RWPE2 (cell line): ENCODE data around the gene SLC5A10.
"Not testable (repeated sequence)": the region's sequence is repeated elsewhere in the genome, so short reads cannot be mapped to it uniquely, and the experiment has no call there.

Experiments
- ATAC-seq: fragments of 200-7000 bp; cut with Tn5 transposase; 3 replicates; pipeline ENCODE4 v1.9.1; 2021; ENCODE audit warnings: low read depth
- DNase-seq: peaks from one replicate; pipeline ENCODE4 v3.0.0-alpha.2; 2020; ENCODE audit warnings: low spot score
- H3K27ac ChIP-seq: fragments of 450-650 bp; 2 replicates; pipeline ENCODE4 v1.5.1; 2017; ENCODE audit warnings: mild to moderate bottlenecking; ENCODE audit not compliant: poor library complexity, severe bottlenecking
- H3K27me3 ChIP-seq: fragments of 250-450 bp; sonication (Bioruptor Pico); 2 replicates; pipeline ENCODE4 v1.5.1; 2021; ENCODE audit warnings: mild to moderate bottlenecking, moderate library complexity; ENCODE audit not compliant: insufficient read depth, poor library complexity, severe bottlenecking
- H3K36me3 ChIP-seq: fragments of 250-450 bp; sonication (Bioruptor Pico); 2 replicates; pipeline ENCODE4 v1.5.1; 2020; ENCODE audit warnings: low read depth, mild to moderate bottlenecking, moderate library complexity
- H3K4me1 ChIP-seq: fragments of 250-450 bp; sonication (Bioruptor Pico); 2 replicates; pipeline ENCODE4 v1.5.1; 2021; ENCODE audit warnings: mild to moderate bottlenecking, moderate library complexity; ENCODE audit not compliant: insufficient read depth, poor library complexity, severe bottlenecking
- H3K4me3 ChIP-seq: fragments of 250-450 bp; sonication (Bioruptor Pico); 2 replicates; pipeline ENCODE4 v1.5.1; 2021; ENCODE audit warnings: mild to moderate bottlenecking, moderate library complexity; ENCODE audit not compliant: severe bottlenecking
- H3K9me3 ChIP-seq: fragments of 250-450 bp; sonication (Bioruptor Pico); 2 replicates; pipeline ENCODE4 v1.5.1; 2021; ENCODE audit warnings: mild to moderate bottlenecking, moderate library complexity; ENCODE audit not compliant: severe bottlenecking
- CTCF ChIP-seq: fragments of 450-650 bp; IDR thresholded peaks from one replicate; pipeline ENCODE4 v1.5.1; 2017; ENCODE audit warnings: mild to moderate bottlenecking, moderate library complexity; ENCODE audit not compliant: poor library complexity, severe bottlenecking

Gene SLC5A10

DNA sequence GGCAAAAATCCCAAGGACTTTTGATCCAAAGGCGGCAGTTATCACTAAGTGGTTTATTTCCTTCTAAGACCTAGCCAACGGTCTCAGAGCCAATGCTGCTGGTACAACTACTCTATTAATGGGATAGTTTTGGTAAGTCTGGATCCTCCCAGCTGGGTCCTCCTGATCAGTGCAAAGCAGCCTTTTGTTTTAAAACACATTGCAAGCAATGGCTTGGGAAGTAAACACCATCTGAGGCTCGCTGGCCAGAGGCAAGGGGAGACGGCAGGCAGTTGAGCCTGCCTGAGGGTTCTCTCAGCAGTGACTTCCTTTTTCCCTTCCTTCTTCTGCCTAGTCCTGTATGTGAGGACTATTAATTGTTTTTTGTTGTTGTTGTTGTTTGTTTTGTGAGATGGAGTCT is 1.6 kb upstream of the SLC5A10 start:
- no peak for ATAC-seq
- no peaks in the 10 kb centered on the region for H3K4me1 ChIP-seq
- TF ChIP-seq CTCF = no peak
- no peak overlapping the region for H3K27ac ChIP-seq
- no peaks in the 10 kb centered on the region for H3K27me3 ChIP-seq
- no peak overlapping the region for H3K4me3 ChIP-seq
- no peaks in the 10 kb centered on the region for H3K36me3 ChIP-seq
- DNase-seq = no peak
- no peaks in the 10 kb centered on the region for H3K9me3 ChIP-seq

DNA sequence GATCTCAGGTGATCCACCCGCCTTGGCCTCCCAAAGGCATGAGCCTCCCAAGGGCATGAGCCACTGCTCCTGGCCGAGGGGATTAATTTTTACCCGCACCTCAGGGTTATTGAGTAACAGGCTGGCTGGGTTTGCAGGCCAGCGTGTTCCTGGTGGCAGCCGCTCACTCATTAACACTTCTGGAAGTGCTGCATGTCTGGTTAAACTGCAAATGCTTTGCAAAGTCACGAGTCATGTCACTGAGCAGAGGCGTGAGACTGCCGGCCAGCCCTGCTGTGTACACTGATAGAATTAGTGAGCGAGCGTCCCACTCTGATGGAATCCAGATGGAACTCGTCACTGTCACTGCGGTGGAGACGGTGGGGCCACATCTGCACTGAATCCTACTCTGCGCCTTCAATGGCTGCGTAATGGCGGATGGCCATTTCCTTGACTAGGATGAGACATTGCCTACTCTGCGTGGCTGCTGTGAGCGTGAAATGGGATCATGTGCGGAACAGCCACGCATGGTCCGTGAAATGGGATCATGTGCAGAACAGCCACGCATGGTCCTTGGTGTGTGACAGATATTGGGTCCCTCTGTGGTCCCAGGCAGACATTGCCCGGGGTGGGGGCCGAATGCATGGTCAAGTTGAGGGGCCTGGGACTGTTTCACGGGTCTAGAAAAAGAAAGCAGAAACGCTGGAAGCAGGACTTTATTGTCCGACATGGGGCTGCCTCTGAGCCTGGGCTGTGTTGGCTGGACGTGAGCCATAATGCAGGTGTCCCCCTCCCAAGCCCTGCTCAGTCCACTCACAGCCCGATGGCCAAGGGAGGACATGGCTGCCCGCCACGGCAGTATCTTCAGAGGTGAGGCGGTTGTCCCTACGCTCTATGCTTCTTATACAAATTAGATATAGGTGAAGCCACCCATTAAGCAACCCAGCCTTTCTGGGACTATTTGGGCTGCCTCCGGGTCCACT is 740 bp upstream of the SLC5A10 start:
- no peak for ATAC-seq
- no peak for DNase-seq

GRCh38 chr17:18953231-18953728 is 1.3 kb downstream of the SLC5A10 start:
- H3K27ac ChIP-seq = no peak overlapping the region
- H3K4me1 ChIP-seq = no peaks in the 10 kb centered on the region
- no peak for TF ChIP-seq CTCF
- DNase-seq = no peak
- H3K27me3 ChIP-seq = no peaks in the 10 kb centered on the region
- no peak overlapping the region for H3K4me3 ChIP-seq
- H3K36me3 ChIP-seq = no peaks in the 10 kb centered on the region
- H3K9me3 ChIP-seq = no peaks in the 10 kb centered on the region
- ATAC-seq = no peak

More for the DNA sequence above, 740 bp upstream of the SLC5A10 start:
- Histone ChIP-seq H3K27ac (no peak overlapping the region), H3K36me3 (no peaks in the 10 kb centered on the region), H3K27me3 (no peaks in the 10 kb centered on the region), H3K4me1 (no peaks in the 10 kb centered on the region), H3K4me3 (no peak overlapping the region), H3K9me3 (no peaks in the 10 kb centered on the region)
- TF ChIP-seq CTCF = no peak

DNA sequence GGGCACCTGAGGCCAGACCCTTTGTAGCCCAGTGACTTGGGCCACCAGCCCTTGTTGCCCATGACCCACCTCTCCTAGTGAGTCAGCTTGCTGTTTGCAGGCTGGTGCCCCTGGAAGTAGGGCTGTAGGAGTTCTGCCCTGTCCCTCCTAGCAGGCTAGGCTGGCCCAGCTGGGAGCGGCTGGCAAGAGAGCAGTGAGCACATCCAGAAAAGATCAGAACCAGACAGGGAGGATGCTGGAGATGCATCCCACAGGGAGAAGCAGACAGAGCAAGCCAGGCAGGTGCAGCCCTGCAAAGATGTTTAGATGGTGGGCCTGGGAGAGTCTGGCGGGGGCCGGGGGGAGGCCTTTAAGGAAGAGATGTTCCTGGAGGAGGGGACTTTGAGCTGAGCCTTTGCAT is 2.4 kb downstream of the SLC5A10 start:
- no peak for DNase-seq
- no peak for TF ChIP-seq CTCF
- Histone ChIP-seq H3K27me3 (no peaks in the 10 kb centered on the region), H3K9me3 (no peaks in the 10 kb centered on the region), H3K27ac (no peak overlapping the region), H3K4me3 (no peak overlapping the region), H3K4me1 (no peaks in the 10 kb centered on the region), H3K36me3 (no peaks in the 10 kb centered on the region)
- ATAC-seq = no peak; the same call in 2 of the 3 replicates

GRCh38 chr17:18955009-18955408 is 3.0 kb downstream of the SLC5A10 start:
- TF ChIP-seq CTCF = no peak
- H3K27me3 ChIP-seq = no peaks in the 10 kb centered on the region
- ATAC-seq = no peak

DNA sequence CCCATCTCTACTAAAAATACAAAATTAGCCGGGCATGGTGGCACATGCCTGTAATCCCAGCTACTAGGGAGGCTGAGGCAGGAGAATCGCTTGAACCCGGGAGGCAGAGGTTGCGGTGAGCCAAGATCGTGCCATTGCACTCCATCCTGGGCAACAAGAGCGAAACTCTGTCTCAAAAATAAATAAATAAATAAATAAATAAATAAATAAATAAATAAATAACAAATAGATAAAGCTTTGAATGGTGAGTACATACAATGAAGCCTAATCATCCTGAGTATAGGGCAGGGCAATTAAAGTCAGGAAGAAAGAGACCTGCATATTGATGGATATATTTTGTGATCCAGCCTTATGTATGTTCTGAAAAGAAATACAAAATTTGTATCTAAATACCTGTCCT is 4.1 kb downstream of the SLC5A10 start:
- not testable (repeated sequence) for H3K9me3 ChIP-seq, H3K27me3 ChIP-seq, H3K36me3 ChIP-seq, H3K4me3 ChIP-seq, H3K27ac ChIP-seq, ATAC-seq, H3K4me1 ChIP-seq, DNase-seq

More at GRCh38 chr17:18955009-18955408, 3.0 kb downstream of the SLC5A10 start:
- Histone ChIP-seq H3K4me1 (no peaks in the 10 kb centered on the region), H3K9me3 (no peaks in the 10 kb centered on the region), H3K36me3 (no peaks in the 10 kb centered on the region), H3K4me3 (no peak overlapping the region), H3K27ac (no peak overlapping the region)
- DNase-seq = no peak
